Testis (tissue), 2 donors: ENCODE data around the gene GMDS.

Experiments
- POLR2A ChIP-seq: fragments of 450-650 bp; IDR thresholded peaks from one replicate; pipeline ENCODE4 v1.6.1; 2017; ENCODE audit warnings: antibody characterized with exemption, mild to moderate bottlenecking, moderate library complexity
- TF ChIP-seq, protein P1 (sequence below), 3 experiments: fragments of 450-650 bp in 2 of 3; fragments of 200-600 bp in 1 of 3; sonication (generic) in 1 of 3; IDR thresholded peaks; one replicate each; pipeline ENCODE4 v1.5.1; 2016 to 2019; ENCODE audit warnings: antibody characterized with exemption in 3 of 3, mild to moderate bottlenecking in 2 of 3, moderate library complexity in 1 of 3

DNA sequence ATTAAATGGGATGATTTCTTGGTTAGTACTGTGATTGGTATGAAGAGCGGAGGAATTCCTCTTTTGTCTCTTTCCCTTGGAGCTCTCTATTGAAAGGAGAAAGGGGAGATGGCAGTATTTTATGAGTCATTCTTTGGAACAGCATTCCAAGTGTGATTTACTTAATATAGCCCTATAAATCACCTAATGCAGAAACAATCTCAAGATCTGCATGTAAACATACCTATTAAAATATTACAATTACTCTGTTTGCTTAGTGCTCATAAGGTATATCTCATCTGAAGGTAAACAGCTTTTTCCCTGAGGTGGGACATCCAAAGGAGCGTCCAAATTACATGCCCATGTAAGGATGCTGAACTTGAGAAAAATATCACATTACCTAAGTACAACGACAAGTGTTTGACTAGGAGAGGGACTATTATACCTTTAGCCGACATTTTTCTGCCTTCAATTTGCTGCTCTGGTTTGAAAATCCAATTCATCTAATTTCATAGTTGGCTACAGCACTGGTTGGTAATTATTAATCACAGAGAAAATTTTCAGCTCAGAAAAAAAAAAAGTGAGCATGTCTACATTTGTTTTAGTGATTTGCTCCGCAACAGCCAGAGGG, 406.7 kb downstream of the GMDS start:
- TF ChIP-seq, protein P1, sequence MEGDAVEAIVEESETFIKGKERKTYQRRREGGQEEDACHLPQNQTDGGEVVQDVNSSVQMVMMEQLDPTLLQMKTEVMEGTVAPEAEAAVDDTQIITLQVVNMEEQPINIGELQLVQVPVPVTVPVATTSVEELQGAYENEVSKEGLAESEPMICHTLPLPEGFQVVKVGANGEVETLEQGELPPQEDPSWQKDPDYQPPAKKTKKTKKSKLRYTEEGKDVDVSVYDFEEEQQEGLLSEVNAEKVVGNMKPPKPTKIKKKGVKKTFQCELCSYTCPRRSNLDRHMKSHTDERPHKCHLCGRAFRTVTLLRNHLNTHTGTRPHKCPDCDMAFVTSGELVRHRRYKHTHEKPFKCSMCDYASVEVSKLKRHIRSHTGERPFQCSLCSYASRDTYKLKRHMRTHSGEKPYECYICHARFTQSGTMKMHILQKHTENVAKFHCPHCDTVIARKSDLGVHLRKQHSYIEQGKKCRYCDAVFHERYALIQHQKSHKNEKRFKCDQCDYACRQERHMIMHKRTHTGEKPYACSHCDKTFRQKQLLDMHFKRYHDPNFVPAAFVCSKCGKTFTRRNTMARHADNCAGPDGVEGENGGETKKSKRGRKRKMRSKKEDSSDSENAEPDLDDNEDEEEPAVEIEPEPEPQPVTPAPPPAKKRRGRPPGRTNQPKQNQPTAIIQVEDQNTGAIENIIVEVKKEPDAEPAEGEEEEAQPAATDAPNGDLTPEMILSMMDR (IDR thresholded peaks at IDR 0.05), result no peak
- TF ChIP-seq POLR2A, result no peak
